COLO829 (cell line): ENCODE data around the gene POP7.

Experiments
- DNase-seq: peaks from one replicate; pipeline ENCODE4 v3.0.0; 2012; ENCODE audit warnings: low spot score

The POP7 gene

GRCh38 chr7:100679129-100679926, 26.6 kb upstream of the POP7 start:
- no peak for DNase-seq

GRCh38 chr7:100679927-100680575, 25.9 kb upstream of the POP7 start:
- no peak for DNase-seq

- DNase-seq = no peak
Observed at GRCh38 chr7:100680576-100681271, 25.2 kb upstream of the POP7 start.

- no peak for DNase-seq
Observed at GRCh38 chr7:100681491-100682227, 24.3 kb upstream of the POP7 start.

GRCh38 chr7:100682228-100682741, 23.6 kb upstream of the POP7 start:
- no peak for DNase-seq

GRCh38 chr7:100682991-100683658, 22.8 kb upstream of the POP7 start:
- DNase-seq = no peak

- no peak for DNase-seq
Observed at GRCh38 chr7:100683659-100684533, 22.0 kb upstream of the POP7 start.

- DNase-seq = no peak
Observed at GRCh38 chr7:100684534-100685042, 21.3 kb upstream of the POP7 start.

GRCh38 chr7:100685049-100685605, 20.8 kb upstream of the POP7 start:
- no peak for DNase-seq

GRCh38 chr7:100685631-100686145, 20.2 kb upstream of the POP7 start:
- DNase-seq = no peak

GRCh38 chr7:100686201-100686821, 19.6 kb upstream of the POP7 start:
- no peak for DNase-seq

GRCh38 chr7:100686822-100687211, 19.1 kb upstream of the POP7 start:
- no peak for DNase-seq

GRCh38 chr7:100687261-100687660, 18.7 kb upstream of the POP7 start:
- DNase-seq = no peak

- DNase-seq = no peak
Observed at GRCh38 chr7:100687751-100688300, 18.1 kb upstream of the POP7 start.

GRCh38 chr7:100688326-100688860, 17.5 kb upstream of the POP7 start:
- DNase-seq = no peak

- DNase-seq = no peak
Observed at GRCh38 chr7:100689230-100690135, 16.4 kb upstream of the POP7 start.
